GM12878 (cell line): Measurements from ENCODE around the gene NEURL3. TPM values are rescaled to one million over a fixed set of nuclear protein-coding genes. Genes with fewer than 3 reads are reported as not detected.

Source experiments
- BACH1 ChIP-seq: fragments of 450-650 bp; IDR thresholded peaks from 2 replicates; pipeline ENCODE4 v1.6.1; 2017; ENCODE audit warnings: mild to moderate bottlenecking, borderline replicate concordance
- CREM ChIP-seq: IDR thresholded peaks from 2 replicates; pipeline ENCODE4 v1.6.1; 2014; ENCODE audit warnings: antibody characterized with exemption, low read depth
- EP300 ChIP-seq, 2 experiments: fragments of 150-350 bp in 1 of 2; IDR thresholded peaks; 2 replicates each; pipeline ENCODE4 v1.6.1; 2011 to 2012; ENCODE audit warnings: low read depth in 2 of 2, low read length in 2 of 2, borderline replicate concordance in 1 of 2, improper control_type of control experiment in 1 of 2, inconsistent platforms in 1 of 2; ENCODE audit not compliant: control insufficient read depth in 1 of 2
- ESRRA ChIP-seq: IDR thresholded peaks from 2 replicates; pipeline ENCODE4 v1.6.1; 2012; ENCODE audit warnings: mild to moderate bottlenecking, low read length, improper control_type of control experiment
- GATAD2B ChIP-seq: fragments of 450-650 bp; conservative IDR thresholded peaks from 2 replicates; pipeline ENCODE4 v1.6.1; 2017; ENCODE audit warnings: low read depth, mild to moderate bottlenecking, moderate library complexity
- KLF5 ChIP-seq: fragments of 450-650 bp; IDR thresholded peaks from 2 replicates; pipeline ENCODE4 v1.6.1; 2014; ENCODE audit warnings: mild to moderate bottlenecking; ENCODE audit not compliant: partially characterized antibody
- MTA2 ChIP-seq: fragments of 450-650 bp; IDR thresholded peaks from 2 replicates; pipeline ENCODE4 v1.6.1; 2016; ENCODE audit warnings: low read depth, mild to moderate bottlenecking, moderate library complexity
- TCF3 ChIP-seq: IDR thresholded peaks from 2 replicates; pipeline ENCODE4 v1.6.1; 2012; ENCODE audit warnings: low read depth, mild to moderate bottlenecking, low read length, borderline replicate concordance; ENCODE audit not compliant: insufficient read depth
- YY1 ChIP-seq: IDR thresholded peaks from 2 replicates; pipeline ENCODE4 v1.6.1; 2011; ENCODE audit warnings: low read depth, mild to moderate bottlenecking, low read length
- polyA plus RNA-seq, 11 experiments: library from polyadenylated mRNA; depleted of rRNA in 4 of 11; unstranded in 6 of 11; stranded (reverse) in 5 of 11; fragments of >200 nt; fragmentation: Nextera tagmentation in 4 of 11; fragmentation: Illumina TruSeq in 1 of 11; extraction: Ambion mirVana in 4 of 11; extraction: Trizol in 1 of 11; gene quantifications; 1 replicate in 1 of 11; 2 replicates in 10 of 11; pipeline versions ENCODE4 v1.2.1 to v1.2.3, GENCODE V29; 2011 to 2016; ENCODE audit warnings: inconsistent platforms in 2 of 11, missing spikeins in 2 of 11, low read depth in 1 of 11
- total RNA-seq, 4 experiments: library from RNA; depleted of rRNA in 3 of 4; stranded (reverse); fragments of >200 nt in 3 of 4; fragmentation: Illumina TruSeq in 1 of 4; extraction: Trizol in 1 of 4; gene quantifications; 2 replicates each; pipeline versions ENCODE4 v1.2.1 to v1.2.3, GENCODE V29; 2013 to 2021
- TF ChIP-seq, protein P1 (sequence below): fragments of 450-650 bp; IDR thresholded peaks from 2 replicates; pipeline ENCODE4 v1.6.1; 2016; ENCODE audit warnings: mild to moderate bottlenecking
- TF ChIP-seq, protein P2 (sequence below): IDR thresholded peaks from 2 replicates; pipeline ENCODE4 v1.6.1; 2011; ENCODE audit warnings: borderline replicate concordance, low read depth, mild to moderate bottlenecking, moderate library complexity, mixed read lengths, low read length; ENCODE audit not compliant: insufficient read depth; ENCODE audit errors: extremely low read length

The NEURL3 gene
- total and polyA plus RNA-seq, 10 of the 15 experiments (the other 5 are each of a cell fraction or from before 2014, with no cell fraction given) = 0.03 to 6.3 (median 0.47) TPM

DNA sequence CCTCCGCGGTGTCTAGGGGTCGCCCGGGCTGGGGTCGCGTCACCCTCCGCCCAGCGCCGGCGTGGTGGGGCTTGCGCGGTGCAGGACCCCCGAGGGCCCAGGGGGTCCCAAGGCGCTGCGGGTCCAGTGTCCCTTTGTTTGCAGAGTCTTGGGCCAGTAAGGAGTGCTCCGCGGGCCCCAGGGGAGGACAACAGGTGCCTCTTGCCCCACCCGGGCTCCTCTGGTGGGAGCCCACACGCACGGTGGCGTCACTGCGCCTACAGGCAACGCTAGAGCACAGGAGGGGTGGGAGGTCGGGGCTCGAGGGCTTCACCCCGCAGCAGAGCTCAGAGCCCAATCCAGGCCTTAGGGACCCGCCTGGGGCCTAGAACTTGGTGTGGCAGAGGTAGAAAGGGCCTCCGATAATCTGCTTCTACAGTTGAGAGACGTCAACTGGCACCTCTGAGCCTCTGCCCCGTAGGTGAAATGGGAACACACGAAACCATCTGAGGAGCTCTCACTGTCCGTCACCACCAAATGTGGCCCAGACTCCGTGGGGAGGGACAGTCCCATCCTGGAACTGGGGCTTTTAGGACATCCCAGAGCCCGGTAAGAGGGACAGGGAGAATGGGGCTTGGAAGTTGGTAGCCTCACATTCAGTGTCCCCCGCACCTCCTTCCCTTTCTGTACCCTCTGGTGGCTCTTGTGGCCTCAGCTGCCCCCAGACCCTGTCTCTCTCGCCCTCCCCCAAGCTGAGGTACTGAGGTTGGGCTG is 32.8 kb upstream of the NEURL3 start (continued):
- TF ChIP-seq EP300 (IDR thresholded peaks at IDR 0.05; ENCODE audit: borderline replicate concordance in 1 of 2, control insufficient read depth in 1 of 2, low read depth in 2 of 2, low read length in 2 of 2) = 0 out of 4 replicates have a peak, but pooled peaks of 1 of the 2 experiments have one; percentile 10
- no peak for TF ChIP-seq MTA2
- 0 out of 2 replicates have a peak, but pooled peaks have one; percentile 56 for TF ChIP-seq BACH1
- no peak for TF ChIP-seq CREM
- TF ChIP-seq, protein P1, sequence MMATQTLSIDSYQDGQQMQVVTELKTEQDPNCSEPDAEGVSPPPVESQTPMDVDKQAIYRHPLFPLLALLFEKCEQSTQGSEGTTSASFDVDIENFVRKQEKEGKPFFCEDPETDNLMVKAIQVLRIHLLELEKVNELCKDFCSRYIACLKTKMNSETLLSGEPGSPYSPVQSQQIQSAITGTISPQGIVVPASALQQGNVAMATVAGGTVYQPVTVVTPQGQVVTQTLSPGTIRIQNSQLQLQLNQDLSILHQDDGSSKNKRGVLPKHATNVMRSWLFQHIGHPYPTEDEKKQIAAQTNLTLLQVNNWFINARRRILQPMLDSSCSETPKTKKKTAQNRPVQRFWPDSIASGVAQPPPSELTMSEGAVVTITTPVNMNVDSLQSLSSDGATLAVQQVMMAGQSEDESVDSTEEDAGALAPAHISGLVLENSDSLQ = peak; percentile 35; the same call in 1 of the 2 replicates
- no peak for TF ChIP-seq KLF5
- peak; percentile 20; the same call in 1 of the 2 replicates for TF ChIP-seq GATAD2B
- TF ChIP-seq, protein P2, sequence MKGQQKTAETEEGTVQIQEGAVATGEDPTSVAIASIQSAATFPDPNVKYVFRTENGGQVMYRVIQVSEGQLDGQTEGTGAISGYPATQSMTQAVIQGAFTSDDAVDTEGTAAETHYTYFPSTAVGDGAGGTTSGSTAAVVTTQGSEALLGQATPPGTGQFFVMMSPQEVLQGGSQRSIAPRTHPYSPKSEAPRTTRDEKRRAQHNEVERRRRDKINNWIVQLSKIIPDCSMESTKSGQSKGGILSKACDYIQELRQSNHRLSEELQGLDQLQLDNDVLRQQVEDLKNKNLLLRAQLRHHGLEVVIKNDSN = no peak
- TF ChIP-seq TCF3 = no peak
- no peak for TF ChIP-seq YY1
- TF ChIP-seq ESRRA = no peak
